ENCODE measurements around the gene RPLP1. TPM values are rescaled to one million over a fixed set of nuclear protein-coding genes. Genes with fewer than 3 reads are reported as not detected.

The RPLP1 gene
- total and polyA plus RNA-seq, 9 of the 15 experiments (the other 6 are each of a cell fraction or from before 2014, with no cell fraction given), result 76.3 to 3,053 (median 847) TPM

GRCh38 chr15:69462493-69463181 lies 10.0 kb downstream of the RPLP1 start (continued):
- TF ChIP-seq SAFB2 (IDR thresholded peaks at IDR 0.05; ENCODE audit: borderline replicate concordance, low read depth, low read length, severe bottlenecking) (no peak), ZNF766 (CRISPR knock-in tag; conservative IDR thresholded peaks at IDR 0.05) (no peak), ZNF57 (CRISPR knock-in tag; IDR thresholded peaks at IDR 0.05) (no peak), ZBTB17 (CRISPR knock-in tag; IDR thresholded peaks at IDR 0.05) (no peak), ZNF780A (CRISPR knock-in tag; IDR thresholded peaks at IDR 0.05) (no peak), NELFE (IDR thresholded peaks at IDR 0.05; ENCODE audit: insufficient read depth, insufficient read length) (no peak), HES1 (IDR thresholded peaks at IDR 0.05; ENCODE audit: low read depth) (no peak), SP2 (IDR thresholded peaks at IDR 0.05; ENCODE audit: extremely low read depth, low read depth, low read length, poor library complexity, severe bottlenecking) (no peak), CUX1 (CRISPR knock-in tag; IDR thresholded peaks at IDR 0.05) (no peak), JUND (IDR thresholded peaks at IDR 0.05; ENCODE audit: borderline replicate concordance, low read depth, low read length) (peak; percentile 13; the same call in 1 of the 2 replicates), JUND (tag; IDR thresholded peaks at IDR 0.05; ENCODE audit: borderline replicate concordance, low read depth, low read length) (no peak; the same call in 2 of the 3 replicates), ZBTB7A (IDR thresholded peaks at IDR 0.05; ENCODE audit: borderline replicate concordance, control insufficient read depth, low read depth, low read length) (no peak; the same call in 1 of the 2 replicates), ZNF232 (CRISPR knock-in tag; IDR thresholded peaks at IDR 0.05) (no peak), ZNF212 (CRISPR knock-in tag; IDR thresholded peaks at IDR 0.05) (no peak), RNF219 (CRISPR knock-in tag; IDR thresholded peaks at IDR 0.05) (no peak), CBFB (CRISPR knock-in tag; IDR thresholded peaks at IDR 0.05) (no peak), ZEB2 (IDR thresholded peaks at IDR 0.05) (no peak), GATA2 (CRISPR knock-in tag; IDR thresholded peaks at IDR 0.05) (no peak), MBD2 (IDR thresholded peaks at IDR 0.05; ENCODE audit: borderline replicate concordance, low read depth) (peak; percentile 60; the same call in 1 of the 2 replicates), ZBTB1 (CRISPR knock-in tag; IDR thresholded peaks at IDR 0.05; ENCODE audit: borderline replicate concordance, low read depth) (no peak), MTA3 (IDR thresholded peaks at IDR 0.05; ENCODE audit: borderline replicate concordance) (0 out of 2 replicates have a peak, but pooled peaks have one; percentile 62)

All from K562 (cell line).